Colonic mucosa (tissue), 4 donors: Measurements from ENCODE around the gene KIF3A. TPM values are rescaled to one million over a fixed set of nuclear protein-coding genes. Genes with fewer than 3 reads are reported as not detected.
A peak's percentile ranks its signal among the peaks of the same experiment; 100 is the strongest.

Source experiments
- DNase-seq: peaks from one replicate; pipeline ENCODE4 v3.0.0-alpha.2; 2020
- H3K27ac ChIP-seq: fragments of 200-600 bp; one replicate; pipeline ENCODE4 v1.8.0; 2021
- H3K27me3 ChIP-seq: fragments of 200-600 bp; one replicate; pipeline ENCODE4 v1.8.0; 2021
- H3K36me3 ChIP-seq: fragments of 200-600 bp; one replicate; pipeline ENCODE4 v1.8.0; 2021
- H3K4me1 ChIP-seq: fragments of 200-600 bp; one replicate; pipeline ENCODE4 v1.8.0; 2021; ENCODE audit warnings: mild to moderate bottlenecking
- H3K4me3 ChIP-seq: fragments of 200-600 bp; one replicate; pipeline ENCODE4 v1.8.0; 2021
- H3K9ac ChIP-seq, 2 donors: one replicate each; pipeline ENCODE4 v1.7.0; 2013; ENCODE audit warnings: control low read depth in 2 of 2, low read depth in 2 of 2, low read length in 2 of 2
- H3K9me3 ChIP-seq: fragments of 200-600 bp; one replicate; pipeline ENCODE4 v1.8.0; 2021
- intact Hi-C: fragments of 100-400 bp; cut with DNase I; formaldehyde crosslinking; loops from one replicate; pipeline ENCODE4 v1.14.1; 2022
- total RNA-seq, 2 donors: library from RNA; stranded (reverse); fragmentation: NEBNext Ultra II Directional in 1 of 2; extraction: Animal tissue kit (Norgen Biotek cat#: 25700) in 1 of 2; gene quantifications; one replicate each; pipeline ENCODE4 v1.2.1, GENCODE V29; 2021
- TF ChIP-seq, protein P1 (sequence below): fragments of 200-600 bp; IDR thresholded peaks from one replicate; pipeline ENCODE4 v1.8.0; 2022; ENCODE audit warnings: antibody characterized with exemption, mild to moderate bottlenecking
- donor health status: healthy.
- donor health status: DM: no; HTN: no; CAD: no.
- donor health status: DM: no; HTN: no; CAD: no.

KIF3A gene
- total RNA-seq, 2 donors from 2014 or later = 4.0 to 5.2 TPM

DNA sequence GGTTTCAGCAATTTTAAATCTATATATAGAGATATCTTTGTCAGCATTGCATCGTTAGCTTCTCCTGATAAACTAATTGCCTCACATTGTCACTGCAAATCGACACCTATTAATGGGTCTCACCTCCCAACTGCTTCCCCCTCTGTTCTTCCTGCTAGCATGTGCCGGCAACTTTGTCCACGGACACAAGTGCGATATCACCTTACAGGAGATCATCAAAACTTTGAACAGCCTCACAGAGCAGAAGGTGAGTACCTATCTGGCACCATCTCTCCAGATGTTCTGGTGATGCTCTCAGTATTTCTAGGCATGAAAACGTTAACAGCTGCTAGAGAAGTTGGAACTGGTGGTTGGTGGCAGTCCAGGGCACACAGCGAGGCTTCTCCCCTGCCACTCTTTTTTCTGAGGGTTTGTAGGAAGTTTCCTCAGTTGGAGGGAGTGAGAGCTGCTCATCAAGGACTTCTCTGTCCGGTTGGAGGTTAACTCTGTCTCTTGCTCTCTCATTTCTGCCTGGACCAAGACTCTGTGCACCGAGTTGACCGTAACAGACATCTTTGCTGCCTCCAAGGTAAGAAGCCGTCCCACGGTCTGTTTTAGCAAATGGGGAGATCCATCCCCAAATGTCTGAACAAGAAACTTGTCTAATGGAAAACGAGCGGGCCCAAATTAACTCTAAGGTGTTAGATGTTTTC, 63.3 kb downstream of the KIF3A start, which contains the start of gene IL4:
IL4 (plus strand) TSS at position 51 of the 692 bp plus-strand sequence; CDS start at position 113, 62 bp downstream.
- Histone ChIP-seq H3K4me1 (no peaks in the 10 kb centered on the region), H3K36me3 (no peaks in the 10 kb centered on the region), H3K27ac (no peak within 1 kb of the TSS), H3K9me3 (no peaks in the 10 kb centered on the region), H3K9ac (no peak within 1 kb of the TSS), H3K4me3 (no peak within 1 kb of the TSS), H3K27me3 (no peaks in the 10 kb centered on the region)
- TF ChIP-seq, protein P1, sequence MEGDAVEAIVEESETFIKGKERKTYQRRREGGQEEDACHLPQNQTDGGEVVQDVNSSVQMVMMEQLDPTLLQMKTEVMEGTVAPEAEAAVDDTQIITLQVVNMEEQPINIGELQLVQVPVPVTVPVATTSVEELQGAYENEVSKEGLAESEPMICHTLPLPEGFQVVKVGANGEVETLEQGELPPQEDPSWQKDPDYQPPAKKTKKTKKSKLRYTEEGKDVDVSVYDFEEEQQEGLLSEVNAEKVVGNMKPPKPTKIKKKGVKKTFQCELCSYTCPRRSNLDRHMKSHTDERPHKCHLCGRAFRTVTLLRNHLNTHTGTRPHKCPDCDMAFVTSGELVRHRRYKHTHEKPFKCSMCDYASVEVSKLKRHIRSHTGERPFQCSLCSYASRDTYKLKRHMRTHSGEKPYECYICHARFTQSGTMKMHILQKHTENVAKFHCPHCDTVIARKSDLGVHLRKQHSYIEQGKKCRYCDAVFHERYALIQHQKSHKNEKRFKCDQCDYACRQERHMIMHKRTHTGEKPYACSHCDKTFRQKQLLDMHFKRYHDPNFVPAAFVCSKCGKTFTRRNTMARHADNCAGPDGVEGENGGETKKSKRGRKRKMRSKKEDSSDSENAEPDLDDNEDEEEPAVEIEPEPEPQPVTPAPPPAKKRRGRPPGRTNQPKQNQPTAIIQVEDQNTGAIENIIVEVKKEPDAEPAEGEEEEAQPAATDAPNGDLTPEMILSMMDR = no peak
- DNase-seq = no peak
- intact Hi-C loops = no loop called here

DNA sequence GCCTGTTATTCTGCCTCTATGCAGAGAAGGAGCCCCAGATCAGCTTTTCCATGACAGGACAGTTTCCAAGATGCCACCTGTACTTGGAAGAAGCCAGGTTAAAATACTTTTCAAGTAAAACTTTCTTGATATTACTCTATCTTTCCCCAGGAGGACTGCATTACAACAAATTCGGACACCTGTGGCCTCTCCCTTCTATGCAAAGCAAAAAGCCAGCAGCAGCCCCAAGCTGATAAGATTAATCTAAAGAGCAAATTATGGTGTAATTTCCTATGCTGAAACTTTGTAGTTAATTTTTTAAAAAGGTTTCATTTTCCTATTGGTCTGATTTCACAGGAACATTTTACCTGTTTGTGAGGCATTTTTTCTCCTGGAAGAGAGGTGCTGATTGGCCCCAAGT, 63.9 kb downstream of the KIF3A start:
- Histone ChIP-seq H3K4me1 (no peaks in the 10 kb centered on the region), H3K36me3 (no peaks in the 10 kb centered on the region), H3K4me3 (no peak overlapping the region), H3K27me3 (no peaks in the 10 kb centered on the region), H3K9ac (no peak overlapping the region), H3K27ac (no peak overlapping the region), H3K9me3 (no peaks in the 10 kb centered on the region)
- no peak for DNase-seq
- TF ChIP-seq, protein P1 = no peak
- intact Hi-C loops = no loop called here

DNA sequence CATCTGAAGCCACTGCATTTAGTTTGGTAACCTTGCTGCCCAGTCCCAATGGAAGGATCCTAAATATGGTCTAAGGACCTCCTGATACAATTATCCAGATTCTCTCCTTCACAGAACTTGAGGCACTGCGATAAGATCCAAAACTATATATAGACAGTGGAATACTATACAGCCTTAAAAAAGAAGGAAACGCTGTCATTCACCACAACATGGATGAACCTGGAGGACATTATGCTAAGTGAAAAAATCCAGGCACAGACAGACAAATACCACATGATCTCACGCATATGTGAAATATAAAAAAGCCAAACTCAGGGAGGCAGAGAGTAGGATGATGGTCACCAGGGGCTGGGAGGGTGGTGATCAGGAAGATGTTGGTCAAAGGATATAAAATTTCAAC, 66.3 kb downstream of the KIF3A start:
- DNase-seq = no peak
- no peaks in the 10 kb centered on the region for H3K9me3 ChIP-seq
- H3K9ac ChIP-seq = no peak overlapping the region
- no peaks in the 10 kb centered on the region for H3K4me1 ChIP-seq
- TF ChIP-seq, protein P1 = no peak
- intact Hi-C loops = no loop called here
- no peaks in the 10 kb centered on the region for H3K27me3 ChIP-seq
- no peak overlapping the region for H3K4me3 ChIP-seq
- no peak overlapping the region for H3K27ac ChIP-seq
- H3K36me3 ChIP-seq = no peaks in the 10 kb centered on the region

DNA sequence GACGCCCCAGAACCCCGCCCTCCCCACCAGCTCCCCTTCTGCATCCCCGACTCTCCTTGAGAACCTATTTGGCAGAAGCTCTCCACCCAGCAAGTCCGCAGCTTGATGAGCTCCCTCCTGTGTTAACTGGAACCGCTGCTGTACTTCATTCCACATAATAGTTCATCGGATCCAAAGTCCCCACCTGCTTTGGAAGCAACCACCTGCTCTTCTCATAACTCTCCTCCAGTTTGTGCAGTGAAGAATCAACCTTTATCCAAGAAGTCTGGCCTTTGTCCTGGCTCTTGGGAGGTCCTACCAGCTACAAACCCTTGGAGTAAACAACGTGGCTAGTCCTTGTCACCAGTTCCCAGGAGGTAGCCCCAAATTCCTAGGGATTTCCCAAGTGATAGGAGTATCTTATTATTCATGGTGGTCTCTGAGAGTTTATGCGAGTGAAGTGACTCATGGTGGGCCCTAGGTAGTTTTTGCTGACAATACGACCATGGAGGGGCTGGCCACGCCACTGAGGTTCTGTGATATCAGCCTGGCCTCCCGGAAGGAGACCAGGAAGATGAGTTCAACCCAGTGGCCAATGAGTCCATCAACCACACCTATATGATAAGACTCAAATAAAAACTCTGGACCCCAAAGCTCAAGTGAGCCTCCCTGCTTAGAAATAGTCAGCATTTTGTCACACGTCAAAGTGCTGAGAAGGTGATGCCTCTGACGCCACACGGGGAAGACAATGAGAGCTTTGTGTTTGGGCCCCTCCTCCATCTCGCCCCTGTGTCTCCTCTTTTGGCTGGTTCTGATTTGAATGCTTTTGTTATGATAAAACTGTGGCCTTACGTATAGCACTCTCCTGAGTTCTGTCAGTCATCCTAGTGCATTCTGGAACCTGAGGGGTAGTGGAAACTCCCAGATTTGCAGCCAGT, 67.1 kb downstream of the KIF3A start:
- intact Hi-C loops = no loop called here
- TF ChIP-seq, protein P1 = no peak
- DNase-seq = peak; percentile 7
- Histone ChIP-seq H3K27me3 (no peaks in the 10 kb centered on the region), H3K4me3 (no peak overlapping the region), H3K4me1 (no peaks in the 10 kb centered on the region), H3K9me3 (no peaks in the 10 kb centered on the region), H3K36me3 (no peaks in the 10 kb centered on the region), H3K9ac (no peak overlapping the region), H3K27ac (no peak overlapping the region)

DNA sequence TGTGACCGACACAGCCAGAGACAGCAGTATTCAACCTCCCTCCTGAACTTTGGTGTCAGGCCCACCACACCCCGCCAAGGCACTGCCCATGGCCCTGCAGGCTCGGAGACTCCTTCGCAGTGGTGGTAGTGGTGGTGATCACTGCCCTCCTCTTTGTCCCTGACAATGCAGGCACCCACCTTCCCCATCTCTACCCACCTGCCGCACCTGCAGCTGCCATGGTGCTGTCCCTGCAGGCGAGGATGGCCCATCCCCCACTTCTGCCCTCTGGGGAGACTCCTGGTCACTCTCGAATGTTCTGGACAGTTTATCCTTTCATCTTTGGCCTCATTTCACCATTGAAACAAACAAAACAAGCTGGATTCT, 67.9 kb downstream of the KIF3A start:
- Histone ChIP-seq H3K4me3 (no peak overlapping the region), H3K36me3 (no peaks in the 10 kb centered on the region), H3K9me3 (no peaks in the 10 kb centered on the region), H3K4me1 (no peaks in the 10 kb centered on the region), H3K9ac (no peak overlapping the region), H3K27me3 (no peaks in the 10 kb centered on the region), H3K27ac (no peak overlapping the region)
- TF ChIP-seq, protein P1 = no peak
- intact Hi-C loops = no loop called here
- DNase-seq = peak; percentile 5
